HCT116 (cell line): ENCODE data around the gene OR5K4. TPM values are rescaled to one million over a fixed set of nuclear protein-coding genes. Genes with fewer than 3 reads are reported as not detected.

ENCODE experiments used
- ATAC-seq: fragments of 200-7000 bp; cut with Tn5 transposase; 2 replicates; pipeline ENCODE4 v1.9.1; 2020; ENCODE audit warnings: mild to moderate bottlenecking, moderate library complexity
- BruUV-seq: library from RNA; stranded (reverse); fragments of 400-500 nt; replicated peaks from 2 replicates; lab custom pipeline; 2021; lab: Mats Ljungman, UMichigan
- CTCF ChIA-PET: fragments of 300-600 bp; sonication (Branson Sonifier 250); formaldehyde crosslinking; loops from one replicate; lab custom pipeline; 2021; ENCODE audit warnings: antibody characterized with exemption; lab: Charles Lee
- POLR2A ChIA-PET: fragments of 300-600, 350-600 bp; sonication (Branson Sonifier 250); formaldehyde crosslinking; loops from one replicate; lab custom pipeline; 2021; ENCODE audit warnings: antibody characterized with exemption; lab: Charles Lee
- RAD21 ChIA-PET, 2 experiments: fragments of 300-600 bp; sonication (Branson Sonifier 250); formaldehyde crosslinking; loops; one replicate each; lab custom pipeline; 2023; ENCODE audit warnings: low total read pairs in 2 of 2; ENCODE audit not compliant: uncharacterized antibody in 2 of 2, unreplicated experiment in 2 of 2, low non-redundant PET in 1 of 2; lab: Charles Lee
- DNase-seq: peaks from one replicate; pipeline ENCODE4 v3.0.0-alpha.2; 2010; ENCODE audit warnings: low read depth, low spot score
- H2AFZ ChIP-seq: fragments of 200-600 bp; shearing (Covaris generic), sonication (generic); 2 replicates; pipeline ENCODE4 v1.6.1; 2017; ENCODE audit warnings: low read depth, mixed run types, mixed read lengths, antibody characterized with exemption, low read length; ENCODE audit not compliant: poor library complexity, severe bottlenecking
- H3K27ac ChIP-seq: 2 replicates; pipeline ENCODE4 v1.5.1; 2012; ENCODE audit warnings: low read depth, low read length
- H3K27me3 ChIP-seq: fragments of 200-600 bp; sonication (generic); 2 replicates; pipeline ENCODE4 v1.6.1; 2016; ENCODE audit warnings: mixed run types, low read length, mixed read lengths; ENCODE audit not compliant: insufficient read depth
- H3K36me3 ChIP-seq, 2 experiments: fragments of 200-500 bp in 1 of 2; fragments of 200-600 bp in 1 of 2; sonication (Bioruptor generic) in 1 of 2; sonication (generic) in 1 of 2; 2 replicates each; pipeline versions ENCODE4 v1.5.1 to v1.6.1; 2014 to 2016; ENCODE audit warnings: low read length in 2 of 2, inconsistent platforms in 1 of 2, mixed read lengths in 1 of 2, mixed run types in 1 of 2; ENCODE audit not compliant: insufficient read depth in 2 of 2, control insufficient read depth in 1 of 2
- H3K4me1 ChIP-seq, 2 experiments: fragments of 200-600 bp in 1 of 2; sonication (generic) in 1 of 2; 2 replicates each; pipeline versions ENCODE4 v1.5.1 to v1.6.1; 2012 to 2017; ENCODE audit warnings: low read length in 2 of 2, inconsistent platforms in 1 of 2, mild to moderate bottlenecking in 1 of 2, mixed read lengths in 1 of 2, mixed run types in 1 of 2, moderate library complexity in 1 of 2; ENCODE audit not compliant: insufficient read depth in 2 of 2, control insufficient read depth in 1 of 2
- H3K4me2 ChIP-seq: fragments of 200-600 bp; sonication (generic); 2 replicates; pipeline ENCODE4 v1.6.1; 2017; ENCODE audit warnings: mixed run types, low read length, mixed read lengths
- H3K4me3 ChIP-seq, 2 experiments: fragments of 200-600 bp in 1 of 2; sonication (generic) in 1 of 2; replicated peaks in 1 of 2; 2 replicates each; pipeline ENCODE4 v1.5.1; 2011 to 2016; ENCODE audit warnings: low read length in 2 of 2, control low read depth in 1 of 2, low read depth in 1 of 2, mild to moderate bottlenecking in 1 of 2, mixed read lengths in 1 of 2, mixed run types in 1 of 2
- H3K79me2 ChIP-seq: fragments of 200-600 bp; sonication (generic); 2 replicates; pipeline ENCODE4 v1.6.1; 2017; ENCODE audit warnings: mild to moderate bottlenecking, mixed run types, low read length, moderate library complexity, mixed read lengths; ENCODE audit not compliant: insufficient read depth
- H3K9ac ChIP-seq: fragments of 200-600 bp; sonication (generic); 2 replicates; pipeline ENCODE4 v1.6.1; 2016; ENCODE audit warnings: low read length, mixed read lengths
- H3K9me2 ChIP-seq: fragments of 200-600 bp; sonication (generic), shearing (Covaris generic); 2 replicates; pipeline ENCODE4 v1.6.1; 2017; ENCODE audit warnings: mixed run types, mild to moderate bottlenecking, moderate library complexity; ENCODE audit not compliant: insufficient read depth
- H3K9me3 ChIP-seq, 2 experiments: fragments of 200-500 bp in 1 of 2; fragments of 200-600 bp in 1 of 2; sonication (Bioruptor generic) in 1 of 2; sonication (generic) in 1 of 2; 2 replicates each; pipeline ENCODE4 v1.6.1; 2014 to 2017; ENCODE audit warnings: low read length in 2 of 2, mixed read lengths in 2 of 2, inconsistent platforms in 1 of 2, low read depth in 1 of 2, mild to moderate bottlenecking in 1 of 2, mixed run types in 1 of 2, moderate library complexity in 1 of 2; ENCODE audit not compliant: control insufficient read depth in 1 of 2, insufficient read depth in 1 of 2
- H4K20me1 ChIP-seq: fragments of 200-600 bp; sonication (generic), shearing (Covaris generic); 2 replicates; pipeline ENCODE4 v1.6.1; 2017; ENCODE audit warnings: mixed run types, mild to moderate bottlenecking, moderate library complexity; ENCODE audit not compliant: insufficient read depth
- ATF3 ChIP-seq: IDR thresholded peaks from 2 replicates; pipeline ENCODE4 v1.6.1; 2012
- CBX3 ChIP-seq: IDR thresholded peaks from 2 replicates; pipeline ENCODE4 v1.6.1; 2012; ENCODE audit warnings: low read depth
- CEBPB ChIP-seq: IDR thresholded peaks from 2 replicates; pipeline ENCODE4 v1.6.1; 2012; ENCODE audit warnings: low read depth
- CTCF ChIP-seq, 3 experiments: fragments of 200-600 bp in 1 of 3; sonication (generic) in 1 of 3; IDR thresholded peaks in 2 of 3; conservative IDR thresholded peaks in 1 of 3; 2 replicates each; pipeline ENCODE4 v1.5.1; 2012 to 2017; ENCODE audit warnings: low read depth in 2 of 3, low read length in 2 of 3, antibody characterized with exemption in 1 of 3, borderline replicate concordance in 1 of 3, control low read depth in 1 of 3, mild to moderate bottlenecking in 1 of 3, mixed read lengths in 1 of 3, mixed run types in 1 of 3, moderate library complexity in 1 of 3; ENCODE audit not compliant: insufficient read depth in 1 of 3
- ELF1 ChIP-seq: IDR thresholded peaks from 2 replicates; pipeline ENCODE4 v1.6.1; 2012; ENCODE audit warnings: low read depth, borderline replicate concordance
- EZH2phosphoT487 ChIP-seq: fragments of 200-600 bp; IDR thresholded peaks from 2 replicates; pipeline ENCODE4 v1.6.1; 2018; ENCODE audit warnings: antibody characterized with exemption, borderline replicate concordance
- JUND ChIP-seq: IDR thresholded peaks from 2 replicates; pipeline ENCODE4 v1.6.1; 2012
- POLR2AphosphoS5 ChIP-seq: IDR thresholded peaks from 2 replicates; pipeline ENCODE4 v1.6.1; 2011; ENCODE audit warnings: mild to moderate bottlenecking, low read depth, low read length, moderate library complexity
- SIN3A ChIP-seq: IDR thresholded peaks from 2 replicates; pipeline ENCODE4 v1.6.1; 2012; ENCODE audit warnings: low read depth
- intact Hi-C: fragments of 100-400 bp; cut with micrococcal nuclease; formaldehyde crosslinking; loops from 2 replicates; pipeline ENCODE4 v1.10.0; 2022
- total RNA-seq: library from RNA; stranded (reverse); gene quantifications from one replicate; pipeline ENCODE4 v1.2.1, GENCODE V29; 2021; ENCODE audit not compliant: unreplicated experiment

The OR5K4 gene
- total RNA-seq, 1 experiment from 2014 or later = not detected

- H3K27ac ChIP-seq = no peak overlapping the region
- no peaks in the 10 kb centered on the region for H3K9me3 ChIP-seq
- intact Hi-C loops = no loop called here
- H3K9me2 ChIP-seq = no peaks in the 10 kb centered on the region
- BruUV-seq = no TSS peak
- no peaks in the 10 kb centered on the region for H4K20me1 ChIP-seq
- no peaks in the 10 kb centered on the region for H3K79me2 ChIP-seq
- no peaks in the 10 kb centered on the region for H3K36me3 ChIP-seq
- H3K9ac ChIP-seq = no peak overlapping the region
- TF ChIP-seq EZH2phosphoT487 = no peak
- no peak for TF ChIP-seq CEBPB
- no peak for TF ChIP-seq SIN3A
- TF ChIP-seq CTCF (IDR thresholded peaks at IDR 0.05 in 2 of 3, conservative IDR thresholded peaks at IDR 0.05 in 1 of 3; ENCODE audit: borderline replicate concordance in 1 of 3, insufficient read depth in 1 of 3, low read depth in 2 of 3, low read length in 2 of 3) = no peak
- no peak for TF ChIP-seq POLR2AphosphoS5
- no peak for DNase-seq
- ChIA-PET POLR2A (no interaction called here), CTCF (no interaction called here), RAD21 (no interaction called here)
- no peak for ATAC-seq
- no peak overlapping the region for H3K4me3 ChIP-seq
- H2AFZ ChIP-seq = no peak overlapping the region
- H3K4me1 ChIP-seq = no peaks in the 10 kb centered on the region
- no peaks in the 10 kb centered on the region for H3K27me3 ChIP-seq
- H3K4me2 ChIP-seq = no peak overlapping the region
Observed at GRCh38 chr3:98361289-98361688, 7.6 kb downstream of the OR5K4 start.

- RAD21 ChIA-PET = no interaction called here
Observed at GRCh38 chr3:98367464-98368246, 14.0 kb downstream of the OR5K4 start.

More at GRCh38 chr3:98367464-98368246, 14.0 kb downstream of the OR5K4 start:
- Histone ChIP-seq H3K9me3 (no peaks in the 10 kb centered on the region), H4K20me1 (no peaks in the 10 kb centered on the region), H3K79me2 (no peaks in the 10 kb centered on the region), H2AFZ (no peak overlapping the region), H3K36me3 (no peaks in the 10 kb centered on the region), H3K27ac (no peak overlapping the region), H3K9ac (no peak overlapping the region), H3K4me3 (no peak overlapping the region), H3K27me3 (no peaks in the 10 kb centered on the region), H3K4me1 (no peaks in the 10 kb centered on the region), H3K9me2 (no peaks in the 10 kb centered on the region), H3K4me2 (no peak overlapping the region)
- ChIA-PET CTCF (no interaction called here), POLR2A (no interaction called here)
- BruUV-seq = no TSS peak
- no peak for DNase-seq
- ATAC-seq = peak; percentile 52; the same call in 1 of the 2 replicates
- intact Hi-C loops = no loop called here
- no peak for TF ChIP-seq CBX3
- no peak for TF ChIP-seq ELF1
- TF ChIP-seq JUND = no peak
- TF ChIP-seq ATF3 = no peak
